CD4-positive, alpha-beta T cell treated with Interleukin-1 beta for 1 hour (primary cell): ENCODE data around the gene PDF.
A peak's percentile ranks its signal among the peaks of the same experiment; 100 is the strongest.
"Not testable (repeated sequence)": the region's sequence is repeated elsewhere in the genome, so short reads cannot be mapped to it uniquely, and the experiment has no call there.

ENCODE experiments used
- DNase-seq, 2 donors: peaks; one replicate each; pipeline ENCODE4 v3.0.0-alpha.2; 2020 to 2022

The PDF gene

GRCh38 chr16:69330286-69331109, at the start of gene PDF:
Gene PDF, minus strand, starts transcription at chr16:69330588. Its CDS starts 18 bp downstream, at chr16:69330570.
- peak; percentile 72 to 82 for DNase-seq

- no peak for DNase-seq
Observed at GRCh38 chr16:69378760-69379159, 48.4 kb upstream of the PDF start.

- no peak for DNase-seq
Observed at GRCh38 chr16:69378036-69378435, 47.6 kb upstream of the PDF start.

- DNase-seq, result no peak
Observed at GRCh38 chr16:69376393-69377059, 46.1 kb upstream of the PDF start.

- no peak for DNase-seq
Observed at GRCh38 chr16:69373019-69373418, 42.6 kb upstream of the PDF start.

- DNase-seq, result peak in 1 of 2 donors; percentile 24
Observed at GRCh38 chr16:69371564-69371963, 41.2 kb upstream of the PDF start.

- no peak for DNase-seq
Observed at GRCh38 chr16:69368866-69369265, 38.5 kb upstream of the PDF start.

GRCh38 chr16:69367980-69368379, 37.6 kb upstream of the PDF start:
- DNase-seq, result no peak

- DNase-seq, result no peak
Observed at GRCh38 chr16:69366431-69366830, 36.0 kb upstream of the PDF start.

GRCh38 chr16:69365901-69366300, 35.5 kb upstream of the PDF start:
- DNase-seq, result no peak

GRCh38 chr16:69364088-69364487, 33.7 kb upstream of the PDF start:
- DNase-seq, result no peak

GRCh38 chr16:69363281-69363717, 32.9 kb upstream of the PDF start:
- DNase-seq, result no peak

GRCh38 chr16:69360070-69360469, 29.7 kb upstream of the PDF start:
- DNase-seq, result not testable (repeated sequence)

GRCh38 chr16:69351309-69352027, 21.1 kb upstream of the PDF start, which contains the start of gene TMED6:
Gene TMED6, minus strand, starts transcription at chr16:69351786. Its CDS starts 33 bp downstream, at chr16:69351753.
- no peak for DNase-seq

GRCh38 chr16:69350536-69351133, 20.2 kb upstream of the PDF start:
- no peak for DNase-seq

GRCh38 chr16:69349536-69349935, 19.1 kb upstream of the PDF start:
- DNase-seq, result no peak

- no peak for DNase-seq
Observed at GRCh38 chr16:69348222-69348621, 17.8 kb upstream of the PDF start.

GRCh38 chr16:69346683-69347082, 16.3 kb upstream of the PDF start:
- no peak for DNase-seq

GRCh38 chr16:69345923-69346322, 15.5 kb upstream of the PDF start:
- peak in 1 of 2 donors; percentile 9 for DNase-seq

GRCh38 chr16:69344171-69344570, 13.8 kb upstream of the PDF start:
- no peak for DNase-seq

- DNase-seq, result no peak
Observed at GRCh38 chr16:69340095-69340644, 9.8 kb upstream of the PDF start.

- DNase-seq, result peak; percentile 92 to 95
Observed at GRCh38 chr16:69339289-69340094, 9.1 kb upstream of the PDF start, which contains the start of the genes COG8 and NIP7. Gene COG8, minus strand, starts transcription at chr16:69339564. Its CDS starts 12 bp downstream, at chr16:69339552. Gene NIP7, plus strand, starts transcription at chr16:69339772. Its CDS starts 58 bp downstream, at chr16:69339830.
